ENCODE data around the gene TTN. TPM values are rescaled to one million over a fixed set of nuclear protein-coding genes. Genes with fewer than 3 reads are reported as not detected.

TTN gene
- total RNA-seq, 4 donors from 2014 or later: 0.21 to 2.1 (median 0.76) TPM

DNA sequence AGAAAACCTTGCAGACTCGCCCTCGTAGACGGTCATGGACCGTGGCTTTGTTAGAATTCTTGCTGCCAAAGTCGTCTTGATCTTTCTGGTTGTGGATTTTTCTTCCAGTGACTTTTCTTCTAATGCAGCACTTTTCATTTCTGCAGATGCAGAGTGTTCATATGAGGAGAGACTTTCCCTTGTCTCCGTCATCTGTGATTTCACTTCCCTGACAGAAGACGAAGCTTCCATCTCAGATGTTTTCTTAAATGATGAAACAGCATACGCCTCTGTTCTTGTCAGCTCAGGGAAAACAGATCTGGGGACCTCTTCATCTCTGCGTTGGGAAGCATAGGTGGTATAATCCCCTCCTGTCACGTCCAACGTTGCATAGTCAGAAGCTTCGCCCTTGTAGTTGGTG, 276.1 kb downstream of the TTN start:
- H3K4me1 ChIP-seq: no peaks in the 10 kb centered on the region
- H3K27me3 ChIP-seq: no peaks in the 10 kb centered on the region
- no peak overlapping the region for H3K27ac ChIP-seq
- no peak for TF ChIP-seq POLR2AphosphoS5 (IDR thresholded peaks at IDR 0.05)
- no peak for TF ChIP-seq EP300 (IDR thresholded peaks at IDR 0.05)
- TF ChIP-seq, protein P1, sequence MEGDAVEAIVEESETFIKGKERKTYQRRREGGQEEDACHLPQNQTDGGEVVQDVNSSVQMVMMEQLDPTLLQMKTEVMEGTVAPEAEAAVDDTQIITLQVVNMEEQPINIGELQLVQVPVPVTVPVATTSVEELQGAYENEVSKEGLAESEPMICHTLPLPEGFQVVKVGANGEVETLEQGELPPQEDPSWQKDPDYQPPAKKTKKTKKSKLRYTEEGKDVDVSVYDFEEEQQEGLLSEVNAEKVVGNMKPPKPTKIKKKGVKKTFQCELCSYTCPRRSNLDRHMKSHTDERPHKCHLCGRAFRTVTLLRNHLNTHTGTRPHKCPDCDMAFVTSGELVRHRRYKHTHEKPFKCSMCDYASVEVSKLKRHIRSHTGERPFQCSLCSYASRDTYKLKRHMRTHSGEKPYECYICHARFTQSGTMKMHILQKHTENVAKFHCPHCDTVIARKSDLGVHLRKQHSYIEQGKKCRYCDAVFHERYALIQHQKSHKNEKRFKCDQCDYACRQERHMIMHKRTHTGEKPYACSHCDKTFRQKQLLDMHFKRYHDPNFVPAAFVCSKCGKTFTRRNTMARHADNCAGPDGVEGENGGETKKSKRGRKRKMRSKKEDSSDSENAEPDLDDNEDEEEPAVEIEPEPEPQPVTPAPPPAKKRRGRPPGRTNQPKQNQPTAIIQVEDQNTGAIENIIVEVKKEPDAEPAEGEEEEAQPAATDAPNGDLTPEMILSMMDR (IDR thresholded peaks at IDR 0.05): no peak
- no peak for TF ChIP-seq POLR2A (IDR thresholded peaks at IDR 0.05)
- no peak for DNase-seq (ENCODE audit: low spot score in 2 of 2)
- no peak overlapping the region for H3K4me3 ChIP-seq
- H3K36me3 ChIP-seq: peaks cover 29% of the 10 kb centered on the region
- WGBS: 97% methylated on average over 12 of the region's 12 CpGs
- H3K9me3 ChIP-seq: no peaks in the 10 kb centered on the region

DNA sequence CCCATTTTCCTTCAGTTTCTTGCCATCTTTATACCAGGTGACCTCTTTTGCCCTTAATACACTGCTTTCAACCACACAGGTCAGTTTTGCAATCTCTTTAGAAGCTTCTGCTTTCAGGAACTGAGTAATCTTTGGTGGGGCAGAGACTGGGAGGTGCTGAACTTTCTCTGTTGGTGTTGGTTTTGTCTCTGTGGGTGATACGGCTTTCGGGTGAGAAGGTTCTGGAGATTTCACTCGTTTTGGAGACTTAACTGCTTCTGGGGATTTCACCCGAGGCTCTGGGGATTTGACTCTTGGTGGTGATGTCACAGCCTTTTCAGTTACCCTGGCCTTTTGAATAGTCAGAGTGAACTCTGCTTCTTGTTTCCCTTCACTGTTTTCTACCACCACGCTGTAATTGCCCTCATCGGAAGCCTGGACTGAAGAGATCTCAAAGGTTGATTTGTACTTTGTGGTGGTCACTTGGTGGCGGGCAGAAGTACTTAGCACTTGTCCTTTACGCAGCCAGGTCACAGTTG, 276.5 kb downstream of the TTN start:
- H3K9me3 ChIP-seq: no peaks in the 10 kb centered on the region
- H3K4me3 ChIP-seq: no peak overlapping the region
- H3K4me1 ChIP-seq: no peaks in the 10 kb centered on the region
- WGBS: 81% methylated on average over 8 of the region's 8 CpGs
- no peak for DNase-seq (ENCODE audit: low spot score in 2 of 2)
- H3K36me3 ChIP-seq: peaks cover 25% of the 10 kb centered on the region
- no peaks in the 10 kb centered on the region for H3K27me3 ChIP-seq
- H3K27ac ChIP-seq: no peak overlapping the region
- TF ChIP-seq, protein P1 (IDR thresholded peaks at IDR 0.05): no peak
- TF ChIP-seq EP300 (IDR thresholded peaks at IDR 0.05) (no peak), POLR2AphosphoS5 (IDR thresholded peaks at IDR 0.05) (no peak), POLR2A (IDR thresholded peaks at IDR 0.05) (no peak)

DNA sequence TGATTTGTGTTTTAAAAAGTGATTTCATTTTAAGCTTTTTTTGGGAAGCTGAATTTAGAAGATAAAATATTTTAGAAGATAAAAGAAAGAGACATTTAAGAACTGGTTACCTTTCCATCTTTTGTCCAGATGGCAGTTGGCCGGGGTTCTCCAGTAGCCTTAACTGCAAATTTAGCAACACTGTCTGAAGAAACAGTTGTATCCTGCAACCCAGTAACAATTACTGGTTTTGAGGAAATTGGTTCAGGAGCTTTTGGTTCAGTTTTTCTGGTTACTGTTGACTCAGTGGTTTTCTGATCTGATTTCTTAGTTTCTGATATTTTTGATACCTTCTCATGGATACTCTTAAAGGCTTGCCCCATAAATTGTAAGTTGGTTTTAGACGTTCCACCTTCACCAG, 277.1 kb downstream of the TTN start:
- no peaks in the 10 kb centered on the region for H3K9me3 ChIP-seq
- WGBS: 88% methylated on average over 2 of the region's 2 CpGs
- no peak for DNase-seq (ENCODE audit: low spot score in 2 of 2)
- H3K36me3 ChIP-seq: peaks cover 25% of the 10 kb centered on the region
- H3K27me3 ChIP-seq: no peaks in the 10 kb centered on the region
- no peak overlapping the region for H3K27ac ChIP-seq
- H3K4me1 ChIP-seq: no peaks in the 10 kb centered on the region
- H3K4me3 ChIP-seq: no peak overlapping the region
- TF ChIP-seq POLR2A (IDR thresholded peaks at IDR 0.05) (no peak), POLR2AphosphoS5 (IDR thresholded peaks at IDR 0.05) (no peak), EP300 (IDR thresholded peaks at IDR 0.05) (no peak)
- TF ChIP-seq, protein P1 (IDR thresholded peaks at IDR 0.05): no peak

DNA sequence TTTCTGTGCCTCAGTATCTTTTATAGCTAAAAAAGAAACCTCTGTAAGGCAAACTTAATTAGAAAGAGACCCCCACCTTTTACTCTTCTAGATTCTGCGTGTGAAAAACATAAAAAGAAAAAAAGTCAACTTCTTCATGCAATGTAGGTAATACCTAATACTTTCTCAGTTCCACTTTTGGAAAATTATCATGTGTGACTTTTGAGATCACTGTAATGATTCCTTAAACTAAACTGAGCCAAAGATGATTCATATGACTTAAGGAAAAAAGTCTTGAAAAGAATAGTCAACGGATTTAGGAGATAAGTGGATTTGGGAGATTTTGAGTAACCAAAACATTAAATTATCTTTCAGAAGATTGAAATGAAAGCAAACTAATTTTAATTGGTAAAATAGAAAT, 278.0 kb downstream of the TTN start:
- Histone ChIP-seq H3K27ac (no peak overlapping the region), H3K4me1 (peaks cover 2% of the 10 kb centered on the region), H3K27me3 (no peaks in the 10 kb centered on the region), H3K36me3 (peaks cover 22% of the 10 kb centered on the region), H3K9me3 (no peaks in the 10 kb centered on the region), H3K4me3 (no peak overlapping the region)
- WGBS: 71% methylated on average over 2 of the region's 2 CpGs
- TF ChIP-seq POLR2AphosphoS5 (IDR thresholded peaks at IDR 0.05): no peak
- DNase-seq (ENCODE audit: low spot score in 2 of 2): no peak

DNA sequence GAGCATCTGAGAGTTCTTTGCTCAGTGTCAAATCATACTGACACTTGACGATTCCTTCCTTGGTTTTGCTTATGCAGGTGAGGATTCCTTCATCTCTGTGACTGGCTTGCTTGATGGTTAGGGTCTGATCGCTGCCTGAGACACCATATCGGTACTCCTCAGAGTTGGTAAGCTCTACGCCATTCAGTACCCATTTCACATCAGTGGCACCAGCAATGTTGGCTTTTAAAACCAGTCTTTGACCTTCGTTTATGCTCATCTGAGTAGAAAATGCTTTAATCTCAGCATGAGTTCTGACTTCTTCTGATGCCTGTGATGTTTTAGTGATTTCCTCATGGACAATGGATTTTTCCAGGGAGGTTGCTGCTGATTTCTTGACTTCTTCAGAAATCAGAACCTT, 278.6 kb downstream of the TTN start:
- 94% methylated on average over 5 of the region's 5 CpGs for WGBS

More for the DNA sequence above, 278.6 kb downstream of the TTN start:
- H3K4me1 ChIP-seq: peaks cover 7% of the 10 kb centered on the region
- H3K9me3 ChIP-seq: no peaks in the 10 kb centered on the region
- H3K4me3 ChIP-seq: no peak overlapping the region
- H3K27me3 ChIP-seq: no peaks in the 10 kb centered on the region
- peaks cover 17% of the 10 kb centered on the region for H3K36me3 ChIP-seq
- DNase-seq (ENCODE audit: low spot score in 2 of 2): no peak
- H3K27ac ChIP-seq: no peak overlapping the region
- no peak for TF ChIP-seq POLR2AphosphoS5 (IDR thresholded peaks at IDR 0.05)
- TF ChIP-seq POLR2A (IDR thresholded peaks at IDR 0.05): no peak
- TF ChIP-seq, protein P1 (IDR thresholded peaks at IDR 0.05): no peak
- no peak for TF ChIP-seq EP300 (IDR thresholded peaks at IDR 0.05)

Measured in suprapubic skin (tissue), 4 donors.